Stimulated activated naive B cell treated with anti-CD40 and anti-IgM and Interleukin-4, amounts not matched to agents 10 μg/mL and 1 μg/mL and 100 μg/mL, for 72 hours (primary cell): ENCODE measurements around the gene PTCD2.
A peak's percentile ranks its signal among the peaks of the same experiment; 100 is the strongest.
"Not testable (repeated sequence)": the region's sequence is repeated elsewhere in the genome, so short reads cannot be mapped to it uniquely, and the experiment has no call there.

ENCODE experiments used
- ATAC-seq, 2 donors: fragments of 150-1000 bp; cut with Tn5 transposase; replicated peaks; 2 replicates each; pipeline ENCODE4 v1.10.0; 2021; ENCODE audit warnings: moderate library complexity in 1 of 2
- DNase-seq: peaks from one replicate; pipeline ENCODE4 v3.0.0; 2021
- H3K27ac Mint-ChIP-seq: one replicate; pipeline ENCODE4 v1.8.0; 2022; ENCODE audit warnings: mild to moderate bottlenecking, mixed read lengths
- H3K27me3 Mint-ChIP-seq, 2 donors: one replicate each; pipeline ENCODE4 v1.8.0; 2022; ENCODE audit warnings: mixed read lengths in 2 of 2
- H3K36me3 Mint-ChIP-seq, 2 donors: one replicate each; pipeline ENCODE4 v1.8.0; 2022; ENCODE audit warnings: mixed read lengths in 2 of 2, mild to moderate bottlenecking in 1 of 2
- H3K4me1 Mint-ChIP-seq, 2 donors: one replicate each; pipeline ENCODE4 v1.8.0; 2022; ENCODE audit warnings: mixed read lengths in 2 of 2, mild to moderate bottlenecking in 1 of 2
- H3K4me3 Mint-ChIP-seq, 2 donors: one replicate each; pipeline ENCODE4 v1.8.0; 2022; ENCODE audit warnings: mild to moderate bottlenecking in 2 of 2, mixed read lengths in 2 of 2, moderate library complexity in 1 of 2
- H3K9me3 Mint-ChIP-seq, 2 donors: one replicate each; pipeline ENCODE4 v1.8.0; 2022; ENCODE audit warnings: mixed read lengths in 2 of 2, mild to moderate bottlenecking in 1 of 2

PTCD2 gene

GRCh38 chr5:72288924-72289323 is 31.2 kb upstream of the PTCD2 start:
- H3K4me1 Mint-ChIP-seq: peaks cover 27 to 49% of the 10 kb centered on the region in 2 donors
- no peak overlapping the region for H3K4me3 Mint-ChIP-seq
- peak overlapping the region; percentile 51 for H3K27ac Mint-ChIP-seq
- no peaks in the 10 kb centered on the region for H3K27me3 Mint-ChIP-seq
- no peak for ATAC-seq
- no peak for DNase-seq
- H3K9me3 Mint-ChIP-seq: no peaks in the 10 kb centered on the region
- peaks cover 30 to 56% of the 10 kb centered on the region in 2 donors for H3K36me3 Mint-ChIP-seq

DNA sequence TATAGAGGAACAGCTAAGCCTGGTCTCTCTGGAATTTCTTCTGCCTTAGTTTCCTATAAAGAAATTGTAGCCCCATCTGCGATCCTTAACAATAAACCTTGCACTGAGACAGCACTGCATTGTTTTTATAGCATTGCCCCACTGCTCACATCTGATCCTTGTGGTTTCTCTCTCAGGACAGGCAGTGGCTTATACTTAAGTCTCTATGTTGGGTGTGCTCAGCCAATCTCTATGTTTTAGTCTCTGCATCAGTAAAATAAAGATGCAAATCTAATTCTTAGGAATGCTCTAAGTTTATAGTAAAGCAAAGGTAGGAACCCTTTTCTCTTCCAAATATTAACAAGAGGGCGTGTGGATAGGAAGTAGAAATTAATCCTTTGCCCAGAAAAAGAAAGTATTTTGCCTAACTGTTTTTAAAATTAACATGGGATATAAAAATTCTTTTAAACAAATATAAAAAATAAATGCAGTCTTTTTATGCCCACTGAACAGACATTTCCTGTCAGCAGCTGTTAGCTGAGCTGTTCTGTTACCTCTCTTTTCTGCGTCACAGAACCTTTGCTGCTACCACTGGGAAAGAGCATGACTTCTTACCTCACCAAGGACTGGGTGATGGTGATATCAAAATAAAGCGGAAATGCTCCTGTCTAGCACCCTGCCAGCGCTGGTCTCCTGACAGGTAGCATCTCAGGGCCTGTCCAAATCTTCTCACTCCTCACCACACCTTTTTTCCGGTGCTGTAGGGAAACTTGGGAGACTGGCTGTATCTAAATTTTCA is 29.6 kb upstream of the PTCD2 start:
- H3K27ac Mint-ChIP-seq: peak overlapping the region; percentile 9
- no peaks in the 10 kb centered on the region for H3K9me3 Mint-ChIP-seq
- peaks cover 37 to 66% of the 10 kb centered on the region in 2 donors for H3K36me3 Mint-ChIP-seq
- ATAC-seq: peak; percentile 76 to 84
- no peaks in the 10 kb centered on the region for H3K27me3 Mint-ChIP-seq
- no peak overlapping the region for H3K4me3 Mint-ChIP-seq
- no peak for DNase-seq
- H3K4me1 Mint-ChIP-seq: peaks cover 24 to 50% of the 10 kb centered on the region in 2 donors

- no peak for DNase-seq
- H3K36me3 Mint-ChIP-seq: peaks cover 42 to 69% of the 10 kb centered on the region in 2 donors
- H3K27ac Mint-ChIP-seq: no peak overlapping the region
Observed at GRCh38 chr5:72291601-72292000, 28.6 kb upstream of the PTCD2 start.

GRCh38 chr5:72292411-72292810 is 27.8 kb upstream of the PTCD2 start:
- peaks cover 34 to 66% of the 10 kb centered on the region in 2 donors for H3K36me3 Mint-ChIP-seq
- DNase-seq (no peak), ATAC-seq (no peak)
- H3K4me3 Mint-ChIP-seq: no peak overlapping the region
- no peaks in the 10 kb centered on the region for H3K27me3 Mint-ChIP-seq
- H3K4me1 Mint-ChIP-seq: peaks cover 28 to 50% of the 10 kb centered on the region in 2 donors
- H3K27ac Mint-ChIP-seq: peak overlapping the region; percentile 65
- no peaks in the 10 kb centered on the region for H3K9me3 Mint-ChIP-seq

More at GRCh38 chr5:72291601-72292000, 28.6 kb upstream of the PTCD2 start:
- H3K4me1 Mint-ChIP-seq: peaks cover 28 to 50% of the 10 kb centered on the region in 2 donors
- no peak overlapping the region for H3K4me3 Mint-ChIP-seq
- no peak for ATAC-seq
- no peaks in the 10 kb centered on the region for H3K9me3 Mint-ChIP-seq
- no peaks in the 10 kb centered on the region for H3K27me3 Mint-ChIP-seq

DNA sequence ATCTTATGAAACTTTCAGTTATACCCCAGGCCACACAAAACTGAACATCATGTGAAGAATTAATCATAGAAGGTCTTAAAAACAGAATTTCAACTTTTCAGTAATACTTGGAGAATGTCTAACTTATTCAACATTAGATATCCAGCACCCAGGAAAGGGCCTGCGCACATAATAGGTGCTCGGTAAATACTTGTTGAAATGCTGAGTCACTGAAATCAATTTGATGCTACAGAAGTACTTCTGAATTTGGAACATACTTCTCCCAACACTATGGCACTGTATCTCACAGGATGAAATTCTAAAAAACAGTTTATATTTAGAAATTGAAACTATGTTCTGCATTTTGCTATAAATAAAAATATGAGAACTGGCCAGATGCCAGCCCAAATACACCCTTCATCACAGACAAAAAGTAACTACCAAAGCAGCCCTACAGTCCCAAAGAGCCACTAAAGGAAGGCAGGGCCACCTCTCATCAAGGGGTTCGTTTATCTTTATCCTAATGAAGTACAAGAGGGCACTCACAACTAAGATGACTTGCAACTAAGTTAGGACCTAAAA is 26.6 kb upstream of the PTCD2 start:
- H3K9me3 Mint-ChIP-seq: peaks cover 3 to 4% of the 10 kb centered on the region in 2 donors
- DNase-seq (no peak), ATAC-seq (no peak)
- no peak overlapping the region for H3K4me3 Mint-ChIP-seq
- peak overlapping the region; percentile 89 for H3K27ac Mint-ChIP-seq
- H3K4me1 Mint-ChIP-seq: peaks cover 31 to 58% of the 10 kb centered on the region in 2 donors
- no peaks in the 10 kb centered on the region for H3K27me3 Mint-ChIP-seq
- H3K36me3 Mint-ChIP-seq: peaks cover 32 to 61% of the 10 kb centered on the region in 2 donors

- Mint-ChIP-seq H3K9me3 (peaks cover 4 to 5% of the 10 kb centered on the region in 2 donors), H3K4me1 (peaks cover 34 to 59% of the 10 kb centered on the region in 2 donors), H3K27ac (peak overlapping the region; percentile 74), H3K36me3 (peaks cover 36 to 63% of the 10 kb centered on the region in 2 donors), H3K4me3 (peak overlapping the region; percentile 59 to 67), H3K27me3 (no peaks in the 10 kb centered on the region)
- no peak for DNase-seq
- no peak for ATAC-seq
Observed at GRCh38 chr5:72294473-72294872, 25.7 kb upstream of the PTCD2 start.

DNA sequence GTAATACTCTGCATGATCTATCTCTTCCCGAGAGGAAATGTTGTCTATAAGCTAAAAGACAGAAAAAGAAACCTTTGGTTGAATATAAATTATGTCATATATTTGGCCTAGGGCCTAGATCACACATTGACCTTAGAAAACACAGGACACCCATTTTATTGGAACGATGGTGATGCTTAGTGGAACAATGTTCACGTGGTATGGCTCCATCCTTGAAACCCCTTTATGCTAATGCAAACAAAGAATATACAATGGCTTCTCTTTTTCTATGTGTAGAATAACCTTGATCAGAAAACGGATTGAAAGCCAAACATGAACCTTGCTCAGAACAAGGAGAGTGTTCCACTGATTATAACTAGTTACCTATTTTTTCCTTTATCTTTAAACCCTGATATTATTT is 24.6 kb upstream of the PTCD2 start:
- H3K36me3 Mint-ChIP-seq: peaks cover 39 to 63% of the 10 kb centered on the region in 2 donors
- H3K9me3 Mint-ChIP-seq: peaks cover 7 to 12% of the 10 kb centered on the region in 2 donors
- DNase-seq (no peak), ATAC-seq (no peak)
- H3K27ac Mint-ChIP-seq: no peak overlapping the region
- no peaks in the 10 kb centered on the region for H3K27me3 Mint-ChIP-seq
- no peak overlapping the region for H3K4me3 Mint-ChIP-seq
- peaks cover 35 to 62% of the 10 kb centered on the region in 2 donors for H3K4me1 Mint-ChIP-seq

GRCh38 chr5:72296256-72296655 is 23.9 kb upstream of the PTCD2 start:
- H3K27ac Mint-ChIP-seq: no peak overlapping the region
- peaks cover 41 to 69% of the 10 kb centered on the region in 2 donors for H3K4me1 Mint-ChIP-seq
- DNase-seq (no peak), ATAC-seq (no peak)
- peaks cover 40 to 68% of the 10 kb centered on the region in 2 donors for H3K36me3 Mint-ChIP-seq
- H3K27me3 Mint-ChIP-seq: no peaks in the 10 kb centered on the region
- peaks cover 7 to 13% of the 10 kb centered on the region in 2 donors for H3K9me3 Mint-ChIP-seq
- H3K4me3 Mint-ChIP-seq: no peak overlapping the region

GRCh38 chr5:72298136-72298535 is 22.0 kb upstream of the PTCD2 start:
- Mint-ChIP-seq H3K9me3 (peaks cover 7 to 13% of the 10 kb centered on the region in 2 donors), H3K4me3 (peak overlapping the region; percentile 60 to 76), H3K36me3 (peaks cover 43 to 77% of the 10 kb centered on the region in 2 donors), H3K4me1 (peaks cover 44 to 78% of the 10 kb centered on the region in 2 donors), H3K27ac (peak overlapping the region; percentile 87)
- DNase-seq (peak; percentile 6), ATAC-seq (peak; percentile 78 to 81)
- H3K27me3 Mint-ChIP-seq: not testable (repeated sequence)

DNA sequence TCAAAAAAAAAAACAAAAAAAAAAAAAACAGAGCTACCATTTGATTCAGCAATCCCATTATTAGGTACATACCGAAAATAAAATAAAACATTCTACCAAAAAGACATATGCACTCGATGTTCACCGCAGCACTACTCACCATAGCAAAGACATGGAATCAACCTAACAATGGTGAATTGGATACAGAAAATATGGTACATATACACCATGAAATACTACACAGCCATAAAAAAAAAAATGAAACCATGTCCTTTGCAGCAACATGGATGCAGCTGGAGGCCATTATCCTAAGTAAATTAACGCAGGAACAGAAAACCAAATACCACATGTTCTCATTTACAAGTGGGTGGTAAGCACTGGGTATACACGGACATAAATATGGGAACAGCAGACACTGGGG is 21.5 kb upstream of the PTCD2 start:
- H3K36me3 Mint-ChIP-seq: peaks cover 42 to 77% of the 10 kb centered on the region in 2 donors
- no peak for ATAC-seq
- peaks cover 41 to 81% of the 10 kb centered on the region in 2 donors for H3K4me1 Mint-ChIP-seq
- peak overlapping the region; percentile 69 for H3K27ac Mint-ChIP-seq
- DNase-seq: no peak
- H3K9me3 Mint-ChIP-seq: peaks cover 7 to 13% of the 10 kb centered on the region in 2 donors
- H3K4me3 Mint-ChIP-seq: peak overlapping the region; percentile 36 to 58
- no peaks in the 10 kb centered on the region for H3K27me3 Mint-ChIP-seq

DNA sequence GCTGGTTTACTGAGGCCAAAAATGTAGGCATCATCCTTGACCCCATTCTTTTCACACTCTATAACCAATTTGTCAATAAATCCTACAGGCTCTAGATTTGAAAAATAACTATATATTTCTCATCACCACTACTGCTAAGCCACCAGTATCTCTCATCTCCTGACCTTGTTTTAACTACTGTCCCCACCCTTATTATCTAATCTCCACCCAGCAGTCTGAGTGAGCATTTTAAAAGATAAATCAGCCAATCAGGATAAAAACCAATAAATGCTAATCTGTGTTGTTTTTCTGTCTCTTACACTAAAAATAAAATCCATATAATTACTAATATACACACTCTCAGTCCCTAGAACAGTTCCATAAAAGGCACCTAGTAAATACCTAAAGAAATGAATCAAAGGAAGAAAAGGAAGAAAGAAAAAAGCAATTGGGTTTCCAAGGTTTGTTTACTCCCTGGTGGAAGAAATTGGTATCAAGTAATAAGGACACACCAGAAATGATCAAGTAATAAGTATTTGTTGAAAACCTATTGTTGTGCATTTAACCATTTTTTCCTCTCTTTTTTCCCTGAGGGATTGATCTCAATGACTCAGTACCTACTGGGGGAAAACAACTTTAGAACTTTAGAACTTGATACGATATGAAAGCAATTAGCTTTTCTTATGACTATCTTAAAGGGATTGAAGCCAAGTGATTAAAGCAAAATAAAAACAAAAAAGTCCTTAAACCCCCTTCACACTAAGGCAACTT is 19.4 kb upstream of the PTCD2 start:
- Mint-ChIP-seq H3K9me3 (peaks cover 7 to 13% of the 10 kb centered on the region in 2 donors), H3K27ac (peak overlapping the region; percentile 56), H3K27me3 (no peaks in the 10 kb centered on the region), H3K36me3 (peaks cover 39 to 68% of the 10 kb centered on the region in 2 donors), H3K4me1 (peaks cover 46 to 82% of the 10 kb centered on the region in 2 donors), H3K4me3 (no peak overlapping the region)
- no peak for DNase-seq
- ATAC-seq: no peak

GRCh38 chr5:72301557-72301956 is 18.6 kb upstream of the PTCD2 start:
- peak; percentile 66 to 67 for ATAC-seq
- Mint-ChIP-seq H3K4me1 (peaks cover 41 to 76% of the 10 kb centered on the region in 2 donors), H3K4me3 (peak overlapping the region; percentile 6 to 30), H3K9me3 (peaks cover 7 to 13% of the 10 kb centered on the region in 2 donors), H3K36me3 (peaks cover 33 to 61% of the 10 kb centered on the region in 2 donors), H3K27ac (peak overlapping the region; percentile 65), H3K27me3 (no peaks in the 10 kb centered on the region)
- peak; percentile 4 for DNase-seq

- ATAC-seq (no peak), DNase-seq (no peak)
- peak overlapping the region; percentile 56 for H3K27ac Mint-ChIP-seq
- H3K9me3 Mint-ChIP-seq: peaks cover 7 to 13% of the 10 kb centered on the region in 2 donors
- no peaks in the 10 kb centered on the region for H3K27me3 Mint-ChIP-seq
- peaks cover 41 to 76% of the 10 kb centered on the region in 2 donors for H3K4me1 Mint-ChIP-seq
- H3K36me3 Mint-ChIP-seq: peaks cover 33 to 57% of the 10 kb centered on the region in 2 donors
- peak overlapping the region in 1 of 2 donors; percentile 30 for H3K4me3 Mint-ChIP-seq
Observed at GRCh38 chr5:72302171-72302570, 18.0 kb upstream of the PTCD2 start.
